Kidney (tissue), 14 donors: ENCODE measurements around the gene SPATA17. TPM values are rescaled to one million over a fixed set of nuclear protein-coding genes. Genes with fewer than 3 reads are reported as not detected.
A peak's percentile ranks its signal among the peaks of the same experiment; 100 is the strongest.

Experiments used
- DNase-seq, 5 donors: peaks; one replicate each; pipeline ENCODE4 v3.0.0-alpha.2; 2013 to 2020
- FAIRE-seq: peaks from 2 replicates; lab custom pipeline; 2012; peaks lifted over from hg19 to GRCh38; lab: Jason Lieb, UNC
- H3K27ac ChIP-seq, 2 donors: one replicate each; pipeline ENCODE4 v1.7.0; 2013; ENCODE audit warnings: low read depth in 2 of 2, low read length in 2 of 2, inconsistent platforms in 1 of 2
- H3K27me3 ChIP-seq: one replicate; pipeline ENCODE4 v1.7.1; 2013; ENCODE audit warnings: low read length, inconsistent platforms; ENCODE audit not compliant: control insufficient read depth, insufficient read depth
- H3K36me3 ChIP-seq, 3 donors: one replicate each; pipeline versions ENCODE4 v1.7.0 to v1.7.1; 2013; ENCODE audit warnings: low read length in 3 of 3, control low read depth in 1 of 3, inconsistent platforms in 1 of 3; ENCODE audit not compliant: insufficient read depth in 3 of 3, control insufficient read depth in 2 of 3
- H3K4me1 ChIP-seq, 3 donors: one replicate each; pipeline versions ENCODE4 v1.7.0 to v1.7.1; 2013; ENCODE audit warnings: low read length in 3 of 3, inconsistent platforms in 1 of 3, low read depth in 1 of 3; ENCODE audit not compliant: control insufficient read depth in 2 of 3, insufficient read depth in 2 of 3
- H3K4me3 ChIP-seq, 3 donors: one replicate each; pipeline versions ENCODE4 v1.7.0 to v1.8.1; 2013; ENCODE audit warnings: low read length in 3 of 3, control low read depth in 1 of 3, inconsistent platforms in 1 of 3
- H3K9ac ChIP-seq, 3 donors: one replicate each; pipeline versions ENCODE4 v1.7.0 to v1.7.1; 2013; ENCODE audit warnings: low read length in 3 of 3, control low read depth in 1 of 3, inconsistent platforms in 1 of 3
- H3K9me3 ChIP-seq, 3 donors: one replicate each; pipeline versions ENCODE4 v1.7.0 to v1.7.1; 2013; ENCODE audit warnings: low read length in 3 of 3, control low read depth in 1 of 3, inconsistent platforms in 1 of 3; ENCODE audit not compliant: control insufficient read depth in 2 of 3, insufficient read depth in 1 of 3
- CTCF ChIP-seq: IDR thresholded peaks from 3 replicates; pipeline ENCODE4 v1.5.1; 2012; ENCODE audit warnings: mild to moderate bottlenecking, moderate library complexity, borderline replicate concordance; ENCODE audit not compliant: insufficient read depth; ENCODE audit errors: extremely low read depth
- intact Hi-C: fragments of 100-400 bp; cut with DNase I; formaldehyde crosslinking; loops from one replicate; pipeline ENCODE4 v1.11.1; 2022
- polyA plus RNA-seq: library from polyadenylated mRNA; stranded (reverse); fragments of 350-450 nt; fragmentation: Illumina TruSeq; extraction: RNeasy Lipid Tissue Mini Kit (QIAGEN cat#74804); gene quantifications from one replicate; pipeline ENCODE4 v1.2.3, GENCODE V29; 2014; ENCODE audit warnings: low read depth, low replicate concordance; ENCODE audit not compliant: insufficient read depth
- total RNA-seq: library from RNA; stranded (reverse); fragmentation: NEBNext Ultra II Directional; extraction: Animal tissue kit (Norgen Biotek cat#: 25700); gene quantifications from one replicate; pipeline ENCODE4 v1.2.1, GENCODE V29; 2021
- donor health status: control.
- donor health status: control.
- donor health status: control.
- donor health status: control.
- donor health status: control.
- donor health status: DM: yes; HTN: yes; CAD: no.
- donor health status: Normal renal cell carcinoma (clear cell type).

The SPATA17 gene
- total and polyA plus RNA-seq, 2 donors from 2014 or later: 5.7 to 7.1 TPM

- no peak for TF ChIP-seq CTCF
- intact Hi-C loops: no loop called here
- FAIRE-seq: no peak
Observed at GRCh38 chr1:217847643-217848042, 216.5 kb downstream of the SPATA17 start.

GRCh38 chr1:217856342-217857034 is 225.3 kb downstream of the SPATA17 start:
- FAIRE-seq (no peak), DNase-seq (no peak)
- no peak overlapping the region for H3K4me3 ChIP-seq
- H3K36me3 ChIP-seq: no peaks in the 10 kb centered on the region
- no peaks in the 10 kb centered on the region for H3K9me3 ChIP-seq
- TF ChIP-seq CTCF: no peak
- no peaks in the 10 kb centered on the region for H3K27me3 ChIP-seq
- H3K9ac ChIP-seq: no peak overlapping the region
- H3K27ac ChIP-seq: no peak overlapping the region
- intact Hi-C loops: no loop called here
- no peaks in the 10 kb centered on the region for H3K4me1 ChIP-seq

More at GRCh38 chr1:217847643-217848042, 216.5 kb downstream of the SPATA17 start:
- no peaks in the 10 kb centered on the region for H3K4me1 ChIP-seq
- H3K4me3 ChIP-seq: no peak overlapping the region
- no peaks in the 10 kb centered on the region for H3K36me3 ChIP-seq
- no peak overlapping the region for H3K9ac ChIP-seq
- H3K27ac ChIP-seq: no peak overlapping the region
- no peak for DNase-seq
- H3K9me3 ChIP-seq: no peaks in the 10 kb centered on the region
- no peaks in the 10 kb centered on the region for H3K27me3 ChIP-seq

- FAIRE-seq: no peak
- H3K27me3 ChIP-seq: no peaks in the 10 kb centered on the region
- no peak overlapping the region for H3K27ac ChIP-seq
- H3K9ac ChIP-seq: no peak overlapping the region
- intact Hi-C loops: no loop called here
- H3K4me1 ChIP-seq: no peaks in the 10 kb centered on the region
- DNase-seq: peak in 3 of 5 donors; percentile 46 to 67 (median 58)
- no peaks in the 10 kb centered on the region for H3K9me3 ChIP-seq
- H3K36me3 ChIP-seq: no peaks in the 10 kb centered on the region
- no peak for TF ChIP-seq CTCF
- no peak overlapping the region for H3K4me3 ChIP-seq
Observed at GRCh38 chr1:217857061-217857460, 225.9 kb downstream of the SPATA17 start.
